CD4-positive, alpha-beta memory T cell (primary cell): ENCODE results near the gene PRRT2. TPM values are rescaled to one million over a fixed set of nuclear protein-coding genes. Genes with fewer than 3 reads are reported as not detected.
A peak's percentile ranks its signal among the peaks of the same experiment; 100 is the strongest.

Experiments
- CTCF ChIA-PET: fragments of 350-600 bp; sonication (Branson Sonifier 250); formaldehyde crosslinking; loops from one replicate; lab custom pipeline; 2021; ENCODE audit warnings: inconsistent platforms; ENCODE audit not compliant: partially characterized antibody; lab: Charles Lee
- POLR2A ChIA-PET: fragments of 350-600 bp; sonication (Branson Sonifier 250); formaldehyde crosslinking; loops from one replicate; lab custom pipeline; 2021; ENCODE audit not compliant: partially characterized antibody; lab: Charles Lee
- DNase-seq, 5 donors: peaks; one replicate each; pipeline versions ENCODE4 v3.0.0 to v3.0.0-alpha.2; 2020 to 2022; ENCODE audit warnings: mixed read lengths in 1 of 5
- H3K27ac ChIP-seq: one replicate; pipeline ENCODE4 v1.7.0; 2013; ENCODE audit warnings: low read depth, low read length
- H3K27me3 ChIP-seq: 2 replicates; pipeline ENCODE4 v1.7.0; 2013; ENCODE audit warnings: mild to moderate bottlenecking, low read length, moderate library complexity; ENCODE audit not compliant: insufficient read depth
- H3K36me3 ChIP-seq: 2 replicates; pipeline ENCODE4 v1.7.0; 2013; ENCODE audit warnings: mild to moderate bottlenecking, low read length, moderate library complexity; ENCODE audit not compliant: insufficient read depth
- H3K4me1 ChIP-seq: 2 replicates; pipeline ENCODE4 v1.7.0; 2013; ENCODE audit warnings: mild to moderate bottlenecking, low read length, moderate library complexity; ENCODE audit not compliant: insufficient read depth
- H3K4me3 ChIP-seq, 2 donors: one replicate each; pipeline ENCODE4 v1.7.0; 2013; ENCODE audit warnings: low read length in 2 of 2, mild to moderate bottlenecking in 1 of 2
- H3K9me3 ChIP-seq, 2 donors: one replicate each; pipeline ENCODE4 v1.7.0; 2013; ENCODE audit warnings: low read length in 2 of 2, control low read depth in 1 of 2; ENCODE audit not compliant: control insufficient read depth in 1 of 2
- H3K27ac Mint-ChIP-seq, 7 donors: one replicate each; pipeline ENCODE4 v1.8.0; 2020 to 2021; ENCODE audit warnings: mixed read lengths in 7 of 7, mild to moderate bottlenecking in 6 of 7, inconsistent platforms in 3 of 7, moderate library complexity in 3 of 7
- H3K27me3 Mint-ChIP-seq, 2 donors: one replicate each; pipeline ENCODE4 v1.8.0; 2020 to 2021; ENCODE audit warnings: mixed read lengths in 2 of 2
- H3K36me3 Mint-ChIP-seq, 2 donors: one replicate each; pipeline ENCODE4 v1.8.0; 2020 to 2021; ENCODE audit warnings: mixed read lengths in 2 of 2, inconsistent platforms in 1 of 2, mild to moderate bottlenecking in 1 of 2
- H3K4me1 Mint-ChIP-seq, 4 donors: one replicate each; pipeline ENCODE4 v1.8.0; 2020 to 2021; ENCODE audit warnings: mixed read lengths in 4 of 4, mild to moderate bottlenecking in 1 of 4
- H3K4me3 Mint-ChIP-seq, 8 donors: one replicate each; pipeline ENCODE4 v1.8.0; 2020 to 2021; ENCODE audit warnings: mixed read lengths in 8 of 8, mild to moderate bottlenecking in 7 of 8, moderate library complexity in 6 of 8, inconsistent platforms in 3 of 8
- H3K9me3 Mint-ChIP-seq, 8 donors: one replicate each; pipeline ENCODE4 v1.8.0; 2020 to 2021; ENCODE audit warnings: mixed read lengths in 8 of 8, mild to moderate bottlenecking in 5 of 8, inconsistent platforms in 3 of 8, moderate library complexity in 1 of 8
- intact Hi-C: fragments of 100-400 bp; cut with micrococcal nuclease; formaldehyde crosslinking; loops from one replicate; pipeline ENCODE4 v1.15.1; 2023
- polyA plus RNA-seq, 2 donors: library from polyadenylated mRNA; unstranded; fragments of 300-500 nt; fragmentation: Illumina TruSeq; gene quantifications; one replicate each; pipeline ENCODE4 v1.2.3, GENCODE V29; 2021
- total RNA-seq, 2 experiments: library from RNA; stranded (reverse); gene quantifications; one replicate each; pipeline ENCODE4 v1.2.3, GENCODE V29; 2021

Gene PRRT2
- total and polyA plus RNA-seq, 4 experiments from 2014 or later = 0.20 to 6.9 (median 3.3) TPM

DNA sequence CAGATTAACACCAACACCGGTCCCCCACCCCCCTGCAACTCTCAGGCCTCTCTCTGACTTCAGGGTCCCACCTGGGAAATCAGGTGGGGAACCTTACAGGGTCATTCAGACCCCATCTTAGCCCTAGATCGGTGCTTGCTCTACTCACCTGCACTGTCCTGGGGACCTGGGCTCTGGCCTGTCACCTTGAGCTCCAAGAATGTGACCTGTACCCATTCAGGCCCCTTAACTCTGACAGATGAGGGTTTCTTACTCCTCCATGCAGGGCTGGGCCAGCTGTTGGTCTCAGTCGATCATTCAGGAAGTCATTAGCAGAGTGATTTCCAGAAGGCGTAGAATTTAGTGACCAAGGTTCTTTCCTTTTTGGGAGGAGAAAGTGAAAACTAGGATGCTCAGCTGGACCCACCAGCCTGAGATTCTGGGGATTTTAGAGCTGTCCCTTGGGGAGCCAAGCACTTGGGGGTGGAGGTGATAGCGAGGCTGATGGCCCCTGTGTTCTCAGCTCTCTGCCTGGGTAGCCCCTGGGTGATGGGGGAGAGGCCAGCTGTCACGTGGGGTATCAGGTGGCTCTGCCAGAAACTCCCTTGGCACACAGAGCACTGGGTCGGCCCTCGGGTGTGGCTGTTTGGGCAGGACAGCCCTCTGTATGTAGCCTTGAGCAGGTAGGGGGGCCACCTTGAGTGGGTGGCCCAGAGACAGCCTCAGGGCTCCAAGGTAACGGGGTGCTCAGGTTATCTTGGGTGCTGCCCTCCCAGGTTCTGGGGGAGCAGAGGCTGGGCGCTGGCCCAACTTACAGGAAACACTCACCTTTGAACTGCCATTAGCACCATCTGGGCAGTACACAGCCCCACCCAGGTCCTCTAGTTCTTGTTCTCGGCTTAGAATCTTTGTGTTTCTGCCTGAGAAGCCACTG lies 9.0 kb downstream of the PRRT2 start:
- intact Hi-C loops = loop anchor here (1.0 kb wide), 1 partner anchor 27 kb away; no protein-coding TSS in a partner anchor
- Mint-ChIP-seq H3K27ac (peak overlapping the region; percentile 91 to 97 (median 96)), H3K4me1 (peaks cover 30 to 88% (median 63%) of the 10 kb centered on the region in 4 donors), H3K4me3 (peak overlapping the region; percentile 97 to 99 (median 98)), H3K36me3 (peaks cover 25 to 39% of the 10 kb centered on the region in 2 donors), H3K9me3 (no peaks in the 10 kb centered on the region), H3K27me3 (no peaks in the 10 kb centered on the region)
- Histone ChIP-seq H3K36me3 (peaks cover 12% of the 10 kb centered on the region), H3K27ac (peak overlapping the region; percentile 86), H3K4me1 (peaks cover 89% of the 10 kb centered on the region), H3K27me3 (no peaks in the 10 kb centered on the region), H3K9me3 (no peaks in the 10 kb centered on the region), H3K4me3 (peak overlapping the region; percentile 92 to 99)
- CTCF ChIA-PET = interaction anchor here (1.0 to 8.2 kb wide), 10 partner anchors 13 to 130 kb away, joined by 3 to 129 read pairs (median 4); no protein-coding TSS in a partner anchor
- POLR2A ChIA-PET = interaction anchor here (0.6 to 24.0 kb wide), 17 partner anchors 10 to 122 kb away, joined by 3 to 522 read pairs (median 4); partner anchors contain the start of genes C16orf54, CDIPT, KIF22 and MAZ
- DNase-seq = peak; percentile 24 to 81 (median 39)

DNA sequence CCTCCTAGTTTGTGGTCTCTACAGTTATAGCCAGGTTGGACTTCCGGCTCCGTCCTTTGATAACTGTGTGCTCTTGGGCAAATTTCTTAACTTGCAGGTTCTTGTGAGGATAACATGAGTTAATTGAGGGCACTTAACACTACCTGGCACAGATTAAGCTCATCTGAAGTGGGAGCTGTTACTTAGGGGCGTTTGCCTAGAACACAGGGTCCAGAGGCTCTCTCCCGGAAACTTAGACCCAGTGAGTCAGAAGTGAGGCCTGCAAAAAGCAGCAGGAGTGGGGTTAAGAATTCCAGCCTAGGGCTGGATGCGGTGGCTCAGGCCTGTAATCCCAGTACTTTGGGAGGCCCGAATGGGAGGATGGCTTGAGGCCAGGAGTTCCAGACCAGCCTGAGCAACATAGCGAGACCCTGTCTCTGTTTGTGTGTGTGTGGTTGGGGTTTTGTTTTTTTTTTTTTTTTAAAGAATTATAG lies 9.7 kb downstream of the PRRT2 start:
- peaks cover 12% of the 10 kb centered on the region for H3K36me3 ChIP-seq
- ChIA-PET POLR2A (interaction anchor here (0.6 to 24.0 kb wide), 12 partner anchors 10 to 121 kb away, joined by 3 to 522 read pairs (median 12); partner anchors contain the start of genes C16orf54, CDIPT, KIF22 and MAZ), CTCF (interaction anchor here (0.7 to 8.2 kb wide), 9 partner anchors 13 to 131 kb away, joined by 3 to 129 read pairs (median 5); no protein-coding TSS in a partner anchor)
- H3K27me3 ChIP-seq = no peaks in the 10 kb centered on the region
- intact Hi-C loops = no loop called here
- peak overlapping the region; percentile 92 to 99 for H3K4me3 ChIP-seq
- H3K9me3 ChIP-seq = no peaks in the 10 kb centered on the region
- peaks cover 95% of the 10 kb centered on the region for H3K4me1 ChIP-seq
- no peaks in the 10 kb centered on the region for H3K9me3 Mint-ChIP-seq
- peaks cover 29 to 91% (median 63%) of the 10 kb centered on the region in 4 donors for H3K4me1 Mint-ChIP-seq
- H3K27ac Mint-ChIP-seq = peak overlapping the region; percentile 91 to 97 (median 96)
- no peak for DNase-seq
- peaks cover 25 to 37% of the 10 kb centered on the region in 2 donors for H3K36me3 Mint-ChIP-seq
- peak overlapping the region; percentile 86 for H3K27ac ChIP-seq
- peak overlapping the region; percentile 97 to 99 (median 98) for H3K4me3 Mint-ChIP-seq
- H3K27me3 Mint-ChIP-seq = no peaks in the 10 kb centered on the region

DNA sequence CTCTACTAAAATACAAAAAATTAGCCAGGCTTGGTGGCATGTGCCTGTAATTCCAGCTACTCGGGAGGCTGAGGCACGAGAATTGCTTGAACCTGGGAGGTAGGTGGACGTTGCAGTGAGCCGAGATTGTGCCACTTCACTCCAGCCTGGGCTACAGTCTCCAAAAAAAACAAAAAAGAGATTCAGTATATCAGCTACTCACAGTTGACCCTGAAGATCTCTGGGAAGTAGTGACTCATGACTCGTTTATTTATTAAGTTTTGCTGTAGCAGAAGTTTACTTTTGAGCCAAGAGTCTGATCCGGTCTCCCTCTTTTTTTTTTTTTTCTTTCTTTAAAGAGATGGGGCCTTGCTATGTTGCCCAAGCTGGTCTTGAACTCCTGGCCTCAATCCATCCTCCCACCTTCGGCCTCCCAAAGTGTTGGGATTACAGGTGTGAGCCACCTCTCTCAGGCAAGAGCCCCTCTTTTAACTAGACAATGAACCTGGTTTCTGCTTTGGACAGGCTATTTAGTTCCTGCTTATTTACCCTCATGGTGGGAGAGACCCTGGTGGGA lies 12.7 kb downstream of the PRRT2 start:
- H3K36me3 ChIP-seq = peaks cover 4% of the 10 kb centered on the region
- CTCF ChIA-PET = interaction anchor here (0.5 to 7.1 kb wide), 5 partner anchors 24 to 664 kb away, joined by 3 to 71 read pairs (median 3); no protein-coding TSS in a partner anchor
- Mint-ChIP-seq H3K27me3 (no peaks in the 10 kb centered on the region), H3K9me3 (no peaks in the 10 kb centered on the region), H3K4me1 (peaks cover 26 to 92% (median 56%) of the 10 kb centered on the region in 4 donors), H3K27ac (peak overlapping the region; percentile 80 to 95 (median 90)), H3K4me3 (peak overlapping the region; percentile 63 to 89 (median 81)), H3K36me3 (peaks cover 13 to 24% of the 10 kb centered on the region in 2 donors)
- intact Hi-C loops = no loop called here
- H3K27me3 ChIP-seq = no peaks in the 10 kb centered on the region
- H3K27ac ChIP-seq = peak overlapping the region; percentile 3
- peaks cover 95% of the 10 kb centered on the region for H3K4me1 ChIP-seq
- no peaks in the 10 kb centered on the region for H3K9me3 ChIP-seq
- DNase-seq = no peak
- POLR2A ChIA-PET = interaction anchor here (0.6 to 14.2 kb wide), 5 partner anchors 8 to 241 kb away, joined by 3 to 477 read pairs (median 5); partner anchors contain the start of genes ALDOA, MAZ, PAGR1 and PRRT2
- no peak overlapping the region for H3K4me3 ChIP-seq

GRCh38 chr16:29825145-29826044 lies 13.4 kb downstream of the PRRT2 start:
- Mint-ChIP-seq H3K4me1 (peaks cover 24 to 92% (median 55%) of the 10 kb centered on the region in 4 donors), H3K27ac (peak overlapping the region; percentile 80 to 95 (median 90)), H3K9me3 (no peaks in the 10 kb centered on the region), H3K36me3 (peaks cover 12 to 19% of the 10 kb centered on the region in 2 donors), H3K4me3 (peak overlapping the region; percentile 63 to 89 (median 81)), H3K27me3 (no peaks in the 10 kb centered on the region)
- Histone ChIP-seq H3K9me3 (no peaks in the 10 kb centered on the region), H3K27me3 (no peaks in the 10 kb centered on the region), H3K36me3 (peaks cover 5% of the 10 kb centered on the region), H3K4me1 (peaks cover 92% of the 10 kb centered on the region), H3K4me3 (peak overlapping the region in 1 of 2 donors; percentile 25), H3K27ac (peak overlapping the region; percentile 3)
- intact Hi-C loops = no loop called here
- DNase-seq = peak; percentile 26 to 57 (median 29)
- ChIA-PET CTCF (interaction anchor here (0.7 to 7.1 kb wide), 7 partner anchors 8 to 615 kb away, joined by 3 to 71 read pairs (median 3); partner anchors contain the start of genes KIF22 and PAGR1), POLR2A (interaction anchor here (0.6 to 14.2 kb wide), 10 partner anchors 7 to 240 kb away, joined by 3 to 477 read pairs (median 4); partner anchors contain the start of genes ALDOA, KIF22, MAZ and PAGR1)

DNA sequence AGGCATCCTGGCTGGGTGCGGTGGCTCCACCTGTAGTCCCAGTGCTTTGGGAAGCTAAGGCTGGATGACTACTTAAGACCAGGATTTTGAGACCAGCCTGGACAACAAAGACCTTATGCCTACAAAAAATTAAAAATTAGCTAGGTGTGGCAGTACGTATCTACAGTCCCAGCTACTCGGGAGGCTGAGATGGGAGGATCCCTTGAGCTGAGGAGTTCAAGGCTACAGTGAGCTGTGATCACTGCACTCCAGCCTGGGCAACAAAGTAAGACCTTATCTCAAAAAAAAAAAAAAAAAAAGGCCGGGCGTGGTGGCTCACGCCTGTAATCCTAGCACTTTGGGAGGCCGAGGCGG lies 14.3 kb downstream of the PRRT2 start:
- peaks cover 12% of the 10 kb centered on the region for H3K36me3 ChIP-seq
- intact Hi-C loops = no loop called here
- Mint-ChIP-seq H3K27ac (peak overlapping the region; percentile 84 to 98 (median 95)), H3K27me3 (no peaks in the 10 kb centered on the region), H3K9me3 (no peaks in the 10 kb centered on the region), H3K4me3 (peak overlapping the region; percentile 78 to 91 (median 86)), H3K36me3 (peaks cover 13 to 22% of the 10 kb centered on the region in 2 donors), H3K4me1 (peaks cover 23 to 88% (median 52%) of the 10 kb centered on the region in 4 donors)
- H3K27ac ChIP-seq = no peak overlapping the region
- POLR2A ChIA-PET = interaction anchor here (0.7 to 14.2 kb wide), 9 partner anchors 12 to 136 kb away, joined by 3 to 477 read pairs (median 5); partner anchors contain the start of genes KIF22, MAZ, PAGR1 and PRRT2
- CTCF ChIA-PET = interaction anchor here (0.6 to 7.1 kb wide), 10 partner anchors 9 to 616 kb away, joined by 3 to 71 read pairs (median 4); partner anchors contain the start of genes KIF22, PAGR1 and QPRT
- no peaks in the 10 kb centered on the region for H3K27me3 ChIP-seq
- peak in 1 of 5 donors; percentile 18 for DNase-seq
- no peak overlapping the region for H3K4me3 ChIP-seq
- no peaks in the 10 kb centered on the region for H3K9me3 ChIP-seq
- H3K4me1 ChIP-seq = peaks cover 92% of the 10 kb centered on the region

GRCh38 chr16:29830774-29831173 lies 18.8 kb downstream of the PRRT2 start:
- DNase-seq = no peak
- Histone ChIP-seq H3K4me3 (no peak overlapping the region), H3K27me3 (no peaks in the 10 kb centered on the region), H3K4me1 (peaks cover 47% of the 10 kb centered on the region), H3K9me3 (no peaks in the 10 kb centered on the region), H3K36me3 (peaks cover 38% of the 10 kb centered on the region), H3K27ac (no peak overlapping the region)
- ChIA-PET CTCF (no interaction called here), POLR2A (no interaction called here)
- Mint-ChIP-seq H3K9me3 (no peaks in the 10 kb centered on the region), H3K4me1 (peaks cover 18 to 52% (median 28%) of the 10 kb centered on the region in 4 donors), H3K27ac (peak overlapping the region in 4 of 7 donors; percentile 22 to 72 (median 30)), H3K36me3 (peaks cover 22 to 34% of the 10 kb centered on the region in 2 donors), H3K27me3 (no peaks in the 10 kb centered on the region), H3K4me3 (no peak overlapping the region)
- intact Hi-C loops = no loop called here
